Lower lobe of right lung (tissue), 2 donors: Measurements from ENCODE around the gene TMCO5A. TPM values are rescaled to one million over a fixed set of nuclear protein-coding genes. Genes with fewer than 3 reads are reported as not detected.
A peak's percentile ranks its signal among the peaks of the same experiment; 100 is the strongest.

Experiments
- ATAC-seq, 2 donors: fragments of 200-7000 bp; cut with Tn5 transposase; one replicate each; pipeline ENCODE4 v1.9.1; 2020 to 2022; ENCODE audit warnings: mild to moderate bottlenecking in 2 of 2, moderate library complexity in 2 of 2
- DNase-seq: peaks from one replicate; pipeline ENCODE4 v3.0.0-alpha.2; 2020
- H3K27ac ChIP-seq: fragments of 200-600 bp; one replicate; pipeline ENCODE4 v1.8.0; 2022
- H3K27me3 ChIP-seq: fragments of 200-600 bp; one replicate; pipeline ENCODE4 v1.8.0; 2022; ENCODE audit warnings: low read depth
- H3K36me3 ChIP-seq: fragments of 200-600 bp; one replicate; pipeline ENCODE4 v1.8.0; 2022; ENCODE audit warnings: mild to moderate bottlenecking
- H3K4me1 ChIP-seq: fragments of 200-600 bp; one replicate; pipeline ENCODE4 v1.8.0; 2022
- H3K4me3 ChIP-seq: fragments of 200-600 bp; one replicate; pipeline ENCODE4 v1.8.0; 2022; ENCODE audit warnings: mild to moderate bottlenecking
- H3K9me3 ChIP-seq: fragments of 200-600 bp; one replicate; pipeline ENCODE4 v1.8.0; 2022
- CTCF ChIP-seq: fragments of 200-600 bp; IDR thresholded peaks from one replicate; pipeline ENCODE4 v1.8.0; 2022; ENCODE audit warnings: antibody characterized with exemption, mild to moderate bottlenecking
- intact Hi-C: fragments of 100-400 bp; cut with DNase I; formaldehyde crosslinking; loops from one replicate; pipeline ENCODE4 v1.11.0; 2022
- total RNA-seq: library from RNA; stranded (reverse); fragmentation: NEBNext Ultra II Directional; extraction: Animal tissue kit (Norgen Biotek cat#: 25700); gene quantifications from one replicate; pipeline ENCODE4 v1.2.1, GENCODE V29; 2021
- donor health status: DM: no; HTN: yes; CAD: no; lungs with severe emphysema.

TMCO5A gene
- total RNA-seq, 1 donor from 2014 or later: not detected

- H3K4me1 ChIP-seq: no peaks in the 10 kb centered on the region
- peak; percentile 25 for TF ChIP-seq CTCF
- no peaks in the 10 kb centered on the region for H3K9me3 ChIP-seq
- no peak for DNase-seq
- H3K36me3 ChIP-seq: no peaks in the 10 kb centered on the region
- ATAC-seq: no peak
- no peak overlapping the region for H3K27ac ChIP-seq
- intact Hi-C loops: no loop called here
- no peaks in the 10 kb centered on the region for H3K27me3 ChIP-seq
- no peak overlapping the region for H3K4me3 ChIP-seq
These were observed 47.3 kb downstream of the TMCO5A start for GRCh38 chr15:37981775-37982174.

GRCh38 chr15:37984368-37984767 lies 49.9 kb downstream of the TMCO5A start:
- Histone ChIP-seq H3K4me3 (no peak overlapping the region), H3K9me3 (peaks cover 15% of the 10 kb centered on the region), H3K4me1 (no peaks in the 10 kb centered on the region), H3K27ac (no peak overlapping the region), H3K36me3 (no peaks in the 10 kb centered on the region), H3K27me3 (no peaks in the 10 kb centered on the region)
- no peak for ATAC-seq
- DNase-seq: no peak
- TF ChIP-seq CTCF: no peak
- intact Hi-C loops: no loop called here

GRCh38 chr15:37995461-37996347 lies 61.3 kb downstream of the TMCO5A start:
- intact Hi-C loops: no loop called here
- H3K4me3 ChIP-seq: no peak overlapping the region
- H3K36me3 ChIP-seq: no peaks in the 10 kb centered on the region
- no peaks in the 10 kb centered on the region for H3K4me1 ChIP-seq
- ATAC-seq (peak; percentile 66 to 74), DNase-seq (no peak)
- peak; percentile 52 for TF ChIP-seq CTCF
- no peaks in the 10 kb centered on the region for H3K9me3 ChIP-seq
- H3K27me3 ChIP-seq: no peaks in the 10 kb centered on the region
- H3K27ac ChIP-seq: no peak overlapping the region
